ENCODE results near the gene PHB1.

The PHB1 gene

DNA sequence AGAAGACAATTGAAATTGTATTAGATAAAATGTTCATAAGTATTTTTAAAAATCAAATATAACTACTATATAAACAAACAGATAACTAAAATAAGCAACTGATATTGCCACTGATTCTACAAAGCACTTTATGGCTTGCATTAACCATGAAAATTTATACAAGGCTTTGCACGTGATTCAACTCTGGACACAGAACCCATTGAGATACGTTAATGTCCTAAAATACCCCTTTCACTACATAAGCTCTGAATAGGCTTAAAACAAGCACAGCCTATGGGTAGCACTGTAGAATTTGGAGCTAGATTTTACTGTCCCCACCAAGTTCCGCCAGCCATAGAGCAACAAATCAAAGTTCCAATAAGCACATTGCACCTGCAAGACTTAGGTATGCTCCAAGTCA lies 57.2 kb downstream of the PHB1 start:
- TF ChIP-seq TCF12 (IDR thresholded peaks at IDR 0.05; ENCODE audit: low read depth) = no peak
- TF ChIP-seq, protein P1, sequence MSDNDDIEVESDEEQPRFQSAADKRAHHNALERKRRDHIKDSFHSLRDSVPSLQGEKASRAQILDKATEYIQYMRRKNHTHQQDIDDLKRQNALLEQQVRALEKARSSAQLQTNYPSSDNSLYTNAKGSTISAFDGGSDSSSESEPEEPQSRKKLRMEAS (IDR thresholded peaks at IDR 0.05) = no peak
- TF ChIP-seq CEBPB (IDR thresholded peaks at IDR 0.05) = no peak
- no peak for TF ChIP-seq CREB1 (IDR thresholded peaks at IDR 0.05; ENCODE audit: low read depth)
- no peak for TF ChIP-seq EP300 (IDR thresholded peaks at IDR 0.05; ENCODE audit: borderline replicate concordance)
- no peak for TF ChIP-seq EGR1 (IDR thresholded peaks at IDR 0.05)
- TF ChIP-seq RAD21 (IDR thresholded peaks at IDR 0.05; ENCODE audit: low read depth) = no peak
- TF ChIP-seq ZBTB7A (IDR thresholded peaks at IDR 0.05; ENCODE audit: low read depth) = no peak
- TF ChIP-seq NFIC (IDR thresholded peaks at IDR 0.05) = no peak
- no peak for TF ChIP-seq TEAD4 (IDR thresholded peaks at IDR 0.05)
- TF ChIP-seq, protein P2, sequence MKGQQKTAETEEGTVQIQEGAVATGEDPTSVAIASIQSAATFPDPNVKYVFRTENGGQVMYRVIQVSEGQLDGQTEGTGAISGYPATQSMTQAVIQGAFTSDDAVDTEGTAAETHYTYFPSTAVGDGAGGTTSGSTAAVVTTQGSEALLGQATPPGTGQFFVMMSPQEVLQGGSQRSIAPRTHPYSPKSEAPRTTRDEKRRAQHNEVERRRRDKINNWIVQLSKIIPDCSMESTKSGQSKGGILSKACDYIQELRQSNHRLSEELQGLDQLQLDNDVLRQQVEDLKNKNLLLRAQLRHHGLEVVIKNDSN (IDR thresholded peaks at IDR 0.05) = no peak
- TF ChIP-seq, protein P3, sequence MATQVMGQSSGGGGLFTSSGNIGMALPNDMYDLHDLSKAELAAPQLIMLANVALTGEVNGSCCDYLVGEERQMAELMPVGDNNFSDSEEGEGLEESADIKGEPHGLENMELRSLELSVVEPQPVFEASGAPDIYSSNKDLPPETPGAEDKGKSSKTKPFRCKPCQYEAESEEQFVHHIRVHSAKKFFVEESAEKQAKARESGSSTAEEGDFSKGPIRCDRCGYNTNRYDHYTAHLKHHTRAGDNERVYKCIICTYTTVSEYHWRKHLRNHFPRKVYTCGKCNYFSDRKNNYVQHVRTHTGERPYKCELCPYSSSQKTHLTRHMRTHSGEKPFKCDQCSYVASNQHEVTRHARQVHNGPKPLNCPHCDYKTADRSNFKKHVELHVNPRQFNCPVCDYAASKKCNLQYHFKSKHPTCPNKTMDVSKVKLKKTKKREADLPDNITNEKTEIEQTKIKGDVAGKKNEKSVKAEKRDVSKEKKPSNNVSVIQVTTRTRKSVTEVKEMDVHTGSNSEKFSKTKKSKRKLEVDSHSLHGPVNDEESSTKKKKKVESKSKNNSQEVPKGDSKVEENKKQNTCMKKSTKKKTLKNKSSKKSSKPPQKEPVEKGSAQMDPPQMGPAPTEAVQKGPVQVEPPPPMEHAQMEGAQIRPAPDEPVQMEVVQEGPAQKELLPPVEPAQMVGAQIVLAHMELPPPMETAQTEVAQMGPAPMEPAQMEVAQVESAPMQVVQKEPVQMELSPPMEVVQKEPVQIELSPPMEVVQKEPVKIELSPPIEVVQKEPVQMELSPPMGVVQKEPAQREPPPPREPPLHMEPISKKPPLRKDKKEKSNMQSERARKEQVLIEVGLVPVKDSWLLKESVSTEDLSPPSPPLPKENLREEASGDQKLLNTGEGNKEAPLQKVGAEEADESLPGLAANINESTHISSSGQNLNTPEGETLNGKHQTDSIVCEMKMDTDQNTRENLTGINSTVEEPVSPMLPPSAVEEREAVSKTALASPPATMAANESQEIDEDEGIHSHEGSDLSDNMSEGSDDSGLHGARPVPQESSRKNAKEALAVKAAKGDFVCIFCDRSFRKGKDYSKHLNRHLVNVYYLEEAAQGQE (IDR thresholded peaks at IDR 0.05; ENCODE audit: low read depth) = no peak
- TF ChIP-seq TAF1 (IDR thresholded peaks at IDR 0.05; ENCODE audit: low read depth) = no peak
- no peak for TF ChIP-seq YY1 (IDR thresholded peaks at IDR 0.05; ENCODE audit: low read depth)
- TF ChIP-seq FOXM1 (IDR thresholded peaks at IDR 0.05; ENCODE audit: borderline replicate concordance, low read depth) = no peak

DNA sequence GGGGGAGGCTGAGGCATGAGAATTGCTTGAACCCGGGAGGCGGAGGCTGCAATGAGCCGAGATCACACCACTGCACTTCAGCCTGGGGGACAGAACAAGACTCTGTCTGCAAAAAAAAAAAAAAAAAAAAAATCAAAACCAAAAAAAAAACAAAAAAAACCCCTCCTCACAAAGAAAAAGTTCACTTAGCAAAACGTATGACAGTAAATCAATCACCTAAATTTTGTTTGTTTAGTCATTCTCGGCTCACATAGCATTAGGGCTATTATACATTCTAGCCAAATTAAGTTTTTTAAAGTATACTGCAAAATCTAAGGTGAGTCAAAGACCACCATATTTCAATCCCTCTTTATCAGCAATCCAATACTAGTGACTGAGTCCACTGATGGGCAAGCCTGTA lies 58.4 kb downstream of the PHB1 start:
- TF ChIP-seq CEBPB (IDR thresholded peaks at IDR 0.05) (no peak), NFIC (IDR thresholded peaks at IDR 0.05) (no peak), TEAD4 (IDR thresholded peaks at IDR 0.05) (no peak), RAD21 (IDR thresholded peaks at IDR 0.05; ENCODE audit: low read depth) (no peak), CREB1 (IDR thresholded peaks at IDR 0.05; ENCODE audit: low read depth) (no peak), YY1 (IDR thresholded peaks at IDR 0.05; ENCODE audit: low read depth) (no peak), ZBTB7A (IDR thresholded peaks at IDR 0.05; ENCODE audit: low read depth) (no peak), TAF1 (IDR thresholded peaks at IDR 0.05; ENCODE audit: low read depth) (no peak), FOXM1 (IDR thresholded peaks at IDR 0.05; ENCODE audit: borderline replicate concordance, low read depth) (no peak), EGR1 (IDR thresholded peaks at IDR 0.05) (no peak)
- TF ChIP-seq, protein P1 (IDR thresholded peaks at IDR 0.05) = no peak
- TF ChIP-seq, protein P3 (IDR thresholded peaks at IDR 0.05; ENCODE audit: low read depth) = no peak
- TF ChIP-seq, protein P2 (IDR thresholded peaks at IDR 0.05) = no peak

Measured in Ishikawa (cell line).